Activated naive CD4-positive, alpha-beta T cell (primary cell): ENCODE measurements around the gene COL9A3.

ENCODE experiments used
- DNase-seq, 4 experiments: peaks; one replicate each; lab custom pipeline; 2025; lab: John Stamatoyannopoulos, UW

Gene COL9A3

GRCh38 chr20:62823688-62824475 lies 7.0 kb downstream of the COL9A3 start:
- DNase-seq, result no peak

DNA sequence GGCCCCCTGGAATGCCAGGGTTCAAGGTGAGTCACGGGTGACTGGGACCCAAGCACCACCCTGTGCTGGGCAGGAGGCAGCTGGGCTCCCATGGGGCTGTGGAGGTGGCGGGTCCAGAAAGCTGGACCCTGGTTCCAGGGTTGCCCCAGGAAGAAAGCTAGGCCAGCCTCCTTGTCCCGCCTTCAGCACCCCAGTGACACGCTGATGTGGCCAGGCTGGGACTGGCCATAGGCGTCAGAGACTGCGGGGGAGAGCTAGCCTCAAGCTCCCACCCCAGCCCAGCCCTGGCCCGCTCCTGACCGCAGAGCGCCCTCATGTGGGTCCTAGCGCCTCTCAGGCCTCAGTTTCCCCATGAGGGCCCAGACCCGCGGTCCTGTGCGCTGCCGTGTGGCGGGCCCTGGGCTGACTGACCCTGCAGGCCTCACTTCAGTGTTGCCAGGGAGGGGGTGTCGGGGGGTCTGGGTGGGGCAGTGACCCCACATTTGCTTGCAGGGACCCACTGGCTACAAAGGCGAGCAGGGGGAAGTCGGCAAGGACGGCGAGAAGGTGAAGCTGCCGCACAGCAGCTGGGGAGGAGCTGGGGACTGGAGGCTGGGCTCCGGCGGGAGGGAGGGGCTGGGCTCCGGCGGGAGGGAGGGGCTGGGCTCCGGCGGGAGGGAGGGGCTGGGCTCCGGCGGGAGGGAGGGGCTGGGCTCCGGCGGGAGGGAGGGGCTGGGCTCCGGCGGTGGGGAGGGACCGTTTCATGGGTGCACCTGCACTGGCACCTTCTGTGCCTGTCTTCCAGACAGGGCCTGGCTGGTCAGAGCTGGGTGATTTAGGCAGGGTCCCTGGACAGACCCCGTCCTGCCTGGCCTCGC lies 7.9 kb downstream of the COL9A3 start:
- DNase-seq, result peak in 2 of 4 experiments; percentile 29 to 36

GRCh38 chr20:62825333-62825985 lies 8.6 kb downstream of the COL9A3 start:
- no peak for DNase-seq

GRCh38 chr20:62825986-62826645 lies 9.3 kb downstream of the COL9A3 start:
- no peak for DNase-seq

DNA sequence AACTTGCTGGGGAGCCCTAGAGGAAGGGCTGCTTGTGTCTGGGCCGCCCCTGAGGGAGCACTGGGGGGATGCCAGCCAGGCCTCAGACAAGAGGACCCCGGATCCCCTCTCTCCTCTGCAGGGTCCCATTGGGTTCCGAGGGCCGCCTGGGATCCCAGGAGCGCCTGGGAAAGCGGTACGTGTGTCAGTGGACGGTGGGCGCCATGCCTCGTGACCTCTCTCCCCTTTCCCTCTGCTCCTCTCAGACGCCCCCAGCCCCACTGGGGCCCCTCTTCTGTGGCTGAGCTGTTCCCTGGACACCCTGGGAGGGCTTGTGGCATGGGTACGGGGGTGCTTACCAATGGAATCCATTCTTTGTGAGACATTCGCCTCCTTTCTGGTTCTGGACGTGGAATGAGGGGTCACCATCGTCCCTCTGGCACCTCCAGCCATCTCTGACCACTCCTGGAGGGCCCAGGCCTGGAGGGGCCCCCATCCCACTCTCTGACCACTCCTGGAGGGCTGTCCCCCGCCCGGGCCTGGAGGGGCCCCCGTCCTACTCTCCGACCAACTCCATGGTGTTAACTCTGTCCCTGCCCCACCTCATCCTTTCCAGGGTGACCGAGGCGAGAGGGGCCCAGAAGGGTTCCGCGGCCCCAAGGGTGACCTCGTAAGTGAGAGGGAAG lies 9.9 kb downstream of the COL9A3 start:
- DNase-seq, result no peak

GRCh38 chr20:62827311-62828038 lies 10.6 kb downstream of the COL9A3 start:
- no peak for DNase-seq

DNA sequence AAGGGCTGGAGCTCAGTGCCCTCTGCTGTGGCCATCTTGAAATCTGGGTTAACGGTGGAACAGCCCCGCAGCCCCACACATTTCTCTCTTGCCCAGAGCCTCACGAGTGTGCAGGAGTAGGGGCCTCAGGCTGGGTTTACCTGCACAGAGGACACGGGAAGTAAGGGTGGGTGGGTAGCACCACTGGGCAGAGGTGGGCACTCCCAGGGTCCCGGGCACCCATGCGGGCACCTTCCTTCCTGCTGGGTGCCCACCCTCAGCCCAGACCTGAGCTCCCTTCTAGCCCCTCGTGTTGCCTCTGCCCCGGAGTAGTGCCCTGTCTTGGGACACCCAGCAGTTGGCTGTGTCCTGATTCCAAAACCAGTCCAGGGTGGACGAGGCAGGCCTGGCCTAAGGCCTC lies 11.2 kb downstream of the COL9A3 start:
- DNase-seq, result no peak

- no peak for DNase-seq
Observed at GRCh38 chr20:62828511-62829230, 11.8 kb downstream of the COL9A3 start.

- no peak for DNase-seq
Observed at GRCh38 chr20:62829231-62830230, 12.7 kb downstream of the COL9A3 start.

GRCh38 chr20:62830251-62830650 lies 13.4 kb downstream of the COL9A3 start:
- no peak for DNase-seq

DNA sequence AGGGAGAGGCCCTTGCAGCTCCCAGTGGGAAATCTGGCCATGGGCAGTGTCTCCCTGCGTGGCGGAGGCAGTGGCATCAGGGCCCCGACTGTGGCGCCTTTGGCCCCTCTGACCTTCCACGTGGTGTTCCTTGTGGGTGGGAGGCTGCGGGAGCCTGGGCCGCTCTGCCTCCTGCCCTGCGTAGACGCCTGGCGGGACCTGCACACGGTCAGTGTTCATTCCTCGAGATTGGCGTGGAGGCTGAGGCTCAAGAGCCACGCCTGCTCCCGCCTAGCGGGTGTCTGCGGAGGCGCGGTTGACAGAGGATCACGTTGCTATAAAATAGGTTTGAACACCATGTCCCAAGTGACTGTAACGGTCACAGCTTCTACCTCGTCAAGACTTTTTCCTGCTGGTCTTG lies 14.0 kb downstream of the COL9A3 start:
- no peak for DNase-seq

DNA sequence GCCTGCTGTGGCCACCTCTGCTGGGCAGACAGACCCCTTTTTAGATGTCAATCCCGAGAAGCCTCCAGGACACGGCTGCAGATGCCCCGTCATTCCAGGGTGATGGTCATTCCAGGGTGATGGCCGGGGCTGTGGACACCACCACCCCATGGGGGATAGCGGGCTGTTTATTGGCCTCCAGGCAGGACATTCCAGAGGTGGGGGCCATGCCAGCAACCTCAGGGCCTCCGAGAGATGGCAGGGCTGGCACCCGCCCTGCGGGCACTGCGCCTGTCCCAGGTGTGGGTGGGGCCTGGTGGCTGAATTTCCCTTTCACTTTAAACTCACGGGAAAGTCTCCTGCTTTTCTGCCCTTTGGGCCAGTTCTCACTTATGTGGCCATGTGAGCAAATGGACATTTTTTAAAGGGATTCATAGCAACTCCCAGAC lies 14.5 kb downstream of the COL9A3 start:
- DNase-seq, result no peak

- no peak for DNase-seq
Observed at GRCh38 chr20:62831854-62832211, 15.0 kb downstream of the COL9A3 start.

GRCh38 chr20:62832212-62832922 lies 15.5 kb downstream of the COL9A3 start:
- no peak for DNase-seq

GRCh38 chr20:62832951-62833391 lies 16.1 kb downstream of the COL9A3 start:
- no peak for DNase-seq

GRCh38 chr20:62834967-62835730 lies 18.3 kb downstream of the COL9A3 start:
- DNase-seq, result no peak
